ENCODE results near the gene LEKR1.

LEKR1 gene

GRCh38 chr3:157023226-157023625, 197.1 kb downstream of the LEKR1 start:
- DNase-seq (ENCODE audit: low read depth), result peak; percentile 22
- no peak overlapping the region for H3K4me3 ChIP-seq (ENCODE audit: low read length)

DNA sequence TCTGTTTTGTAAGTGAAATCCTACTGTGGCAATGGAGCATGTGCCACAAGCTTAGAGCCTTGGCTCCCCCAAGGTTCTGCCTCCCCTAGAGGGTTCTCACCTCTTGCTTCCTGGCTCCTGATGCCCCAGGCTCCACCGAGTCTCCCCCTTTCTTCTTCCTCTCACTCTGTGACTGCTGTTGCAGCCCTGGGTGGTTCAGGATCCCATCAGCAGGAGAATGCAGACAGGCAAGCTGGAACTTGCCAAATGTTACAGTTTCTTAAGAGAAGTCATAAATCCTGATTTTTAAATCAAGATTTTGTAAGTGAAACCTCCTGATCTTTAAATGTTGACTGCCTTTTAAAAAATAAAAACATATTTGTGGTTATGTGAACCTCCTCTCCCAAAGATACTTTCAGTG, 199.9 kb downstream of the LEKR1 start:
- TF ChIP-seq, protein P1, sequence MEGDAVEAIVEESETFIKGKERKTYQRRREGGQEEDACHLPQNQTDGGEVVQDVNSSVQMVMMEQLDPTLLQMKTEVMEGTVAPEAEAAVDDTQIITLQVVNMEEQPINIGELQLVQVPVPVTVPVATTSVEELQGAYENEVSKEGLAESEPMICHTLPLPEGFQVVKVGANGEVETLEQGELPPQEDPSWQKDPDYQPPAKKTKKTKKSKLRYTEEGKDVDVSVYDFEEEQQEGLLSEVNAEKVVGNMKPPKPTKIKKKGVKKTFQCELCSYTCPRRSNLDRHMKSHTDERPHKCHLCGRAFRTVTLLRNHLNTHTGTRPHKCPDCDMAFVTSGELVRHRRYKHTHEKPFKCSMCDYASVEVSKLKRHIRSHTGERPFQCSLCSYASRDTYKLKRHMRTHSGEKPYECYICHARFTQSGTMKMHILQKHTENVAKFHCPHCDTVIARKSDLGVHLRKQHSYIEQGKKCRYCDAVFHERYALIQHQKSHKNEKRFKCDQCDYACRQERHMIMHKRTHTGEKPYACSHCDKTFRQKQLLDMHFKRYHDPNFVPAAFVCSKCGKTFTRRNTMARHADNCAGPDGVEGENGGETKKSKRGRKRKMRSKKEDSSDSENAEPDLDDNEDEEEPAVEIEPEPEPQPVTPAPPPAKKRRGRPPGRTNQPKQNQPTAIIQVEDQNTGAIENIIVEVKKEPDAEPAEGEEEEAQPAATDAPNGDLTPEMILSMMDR (conservative IDR thresholded peaks at IDR 0.05; ENCODE audit: low read length), result no peak
- peak; percentile 48 for DNase-seq (ENCODE audit: low read depth)
- H3K4me3 ChIP-seq (ENCODE audit: low read length), result no peak overlapping the region

More at GRCh38 chr3:157023226-157023625, 197.1 kb downstream of the LEKR1 start:
- TF ChIP-seq, protein P1 (conservative IDR thresholded peaks at IDR 0.05; ENCODE audit: low read length), result no peak

DNA sequence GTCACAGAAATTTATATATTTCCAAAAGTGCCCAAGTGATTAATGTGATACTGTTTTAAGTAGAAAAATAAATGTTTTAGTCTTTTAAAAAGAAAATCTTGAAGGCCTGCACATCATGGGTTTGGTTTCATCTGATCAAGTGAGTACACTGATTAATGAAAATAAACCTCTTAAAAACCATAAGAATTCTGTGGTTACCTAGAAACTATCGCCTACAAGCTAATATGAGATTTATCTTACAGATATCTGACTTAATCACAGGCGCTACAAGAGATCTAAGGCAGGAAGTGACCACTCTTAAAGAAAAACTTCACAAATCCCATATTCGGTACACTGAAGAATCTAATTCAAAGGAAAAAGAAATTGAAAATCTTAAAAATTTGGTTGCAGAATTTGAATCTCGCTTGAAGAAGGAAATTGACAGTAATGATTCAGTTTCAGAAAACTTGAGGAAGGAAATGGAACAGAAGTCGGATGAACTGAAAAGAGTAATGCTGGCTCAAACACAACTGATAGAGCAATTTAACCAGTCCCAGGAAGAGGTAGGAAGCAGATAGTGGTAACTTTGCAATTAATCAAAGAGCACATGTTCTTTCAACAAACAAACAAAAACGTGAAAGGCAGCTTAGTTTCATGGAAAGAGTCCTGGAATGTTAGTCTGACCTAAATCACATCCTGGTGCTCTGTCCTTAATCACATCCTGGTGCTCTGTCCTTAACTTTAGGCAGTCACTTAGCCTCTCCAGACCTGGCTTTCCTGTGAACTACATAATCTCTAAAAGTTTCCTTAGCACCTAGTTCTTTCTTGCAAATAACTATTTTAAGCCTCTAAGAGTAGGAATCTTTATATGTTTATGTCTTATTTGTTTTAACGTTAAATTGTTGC, 201.9 kb downstream of the LEKR1 start:
- TF ChIP-seq, protein P1 (conservative IDR thresholded peaks at IDR 0.05; ENCODE audit: low read length), result no peak
- H3K4me3 ChIP-seq (ENCODE audit: low read length), result no peak overlapping the region
- no peak for DNase-seq (ENCODE audit: low read depth)

DNA sequence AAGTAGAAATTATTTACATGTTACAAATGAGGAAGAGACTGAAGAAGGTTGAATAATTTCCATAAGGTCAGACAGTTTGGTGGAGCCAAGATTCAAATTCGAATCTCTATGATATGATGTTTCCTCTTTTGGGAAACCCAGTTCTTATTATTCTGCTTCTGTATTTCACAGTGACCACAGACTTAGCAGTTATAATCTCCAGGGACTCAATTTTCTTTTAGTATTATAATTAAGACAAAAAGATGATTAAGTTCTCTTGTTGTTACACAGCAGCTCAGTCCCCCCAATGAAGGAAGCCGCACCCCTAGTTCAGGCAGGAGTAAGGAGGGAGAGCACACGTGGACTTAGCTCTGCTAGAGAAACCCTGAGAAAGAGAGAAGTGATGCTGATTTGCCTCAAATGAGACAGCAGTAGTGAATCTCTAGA, 203.2 kb downstream of the LEKR1 start:
- H3K4me3 ChIP-seq (ENCODE audit: low read length), result no peak overlapping the region
- DNase-seq (ENCODE audit: low read depth), result no peak
- TF ChIP-seq, protein P1 (conservative IDR thresholded peaks at IDR 0.05; ENCODE audit: low read length), result no peak

DNA sequence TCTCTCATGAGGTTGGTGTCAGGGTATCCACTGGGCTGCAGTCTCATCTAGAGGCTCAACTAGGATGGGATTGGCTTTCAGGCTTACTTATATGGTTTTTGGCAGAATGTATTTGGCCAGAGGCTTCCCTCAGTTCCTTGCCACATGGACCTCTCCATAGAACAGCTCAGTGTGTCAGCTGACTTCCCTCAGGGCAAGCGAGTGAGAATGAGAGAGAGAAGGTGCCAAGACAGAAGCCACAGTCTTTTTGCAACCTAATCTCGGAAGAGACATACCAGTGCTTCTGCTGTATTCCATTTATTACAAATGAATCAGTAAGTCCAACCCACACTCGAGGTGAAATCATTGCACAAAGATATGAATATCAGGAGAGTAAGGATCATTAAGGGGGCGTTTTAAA, 204.6 kb downstream of the LEKR1 start:
- no peak for DNase-seq (ENCODE audit: low read depth)
- no peak overlapping the region for H3K4me3 ChIP-seq (ENCODE audit: low read length)
- TF ChIP-seq, protein P1 (conservative IDR thresholded peaks at IDR 0.05; ENCODE audit: low read length), result no peak

- DNase-seq (ENCODE audit: low read depth), result no peak
- no peak overlapping the region for H3K4me3 ChIP-seq (ENCODE audit: low read length)
- TF ChIP-seq, protein P1 (conservative IDR thresholded peaks at IDR 0.05; ENCODE audit: low read length), result no peak
Measured at GRCh38 chr3:157033001-157033400, 206.8 kb downstream of the LEKR1 start.

DNA sequence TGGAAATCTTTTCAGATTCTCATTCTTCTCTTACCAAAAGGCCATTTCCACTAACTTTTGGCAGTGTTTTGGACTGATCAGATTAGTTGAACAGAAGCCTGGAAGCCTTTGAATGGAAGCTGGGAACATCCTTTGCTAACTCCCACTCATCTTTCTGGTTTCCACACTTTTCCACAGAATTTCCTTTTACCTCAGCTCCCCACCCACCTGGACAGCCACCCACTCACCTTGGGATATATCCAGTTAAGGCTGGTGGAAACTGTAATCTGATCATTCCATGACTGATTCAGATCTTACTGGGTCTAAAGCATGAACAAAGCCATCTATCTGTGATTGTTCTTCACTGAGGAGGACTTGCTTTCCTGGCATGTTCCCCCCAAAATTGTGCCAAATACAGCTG, 214.3 kb downstream of the LEKR1 start:
- TF ChIP-seq, protein P1 (conservative IDR thresholded peaks at IDR 0.05; ENCODE audit: low read length), result no peak
- DNase-seq (ENCODE audit: low read depth), result no peak
- H3K4me3 ChIP-seq (ENCODE audit: low read length), result no peak overlapping the region
